Measurements from ENCODE around the gene HBG1. TPM values are rescaled to one million over a fixed set of nuclear protein-coding genes. Genes with fewer than 3 reads are reported as not detected.

HBG1 gene
- total RNA-seq, 4 donors from 2014 or later = not detected

DNA sequence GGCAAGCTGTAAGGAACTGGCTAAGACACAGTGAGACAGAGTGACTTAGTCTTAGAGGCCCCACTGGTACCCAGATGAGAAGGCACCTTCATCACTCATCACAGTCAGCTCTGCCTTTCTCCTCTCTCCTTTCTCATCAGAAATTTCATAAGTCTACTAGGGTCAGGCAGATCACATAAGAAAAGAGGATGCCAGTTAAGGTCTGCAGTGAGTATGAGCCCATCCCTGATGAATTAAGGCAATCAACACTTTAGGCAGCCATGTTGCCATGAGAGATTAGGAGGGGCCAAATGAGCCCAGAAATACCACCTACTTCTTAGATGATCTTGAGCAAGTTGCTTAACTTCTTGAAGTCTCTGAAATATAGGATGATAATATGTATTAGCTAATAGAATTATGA is 31.9 kb upstream of the HBG1 start:
- DNase-seq = no peak
- Histone ChIP-seq H3K27ac (no peak overlapping the region), H3K9me3 (no peaks in the 10 kb centered on the region), H3K36me3 (no peaks in the 10 kb centered on the region), H3K27me3 (no peaks in the 10 kb centered on the region), H3K4me3 (no peak overlapping the region), H3K4me1 (no peaks in the 10 kb centered on the region)
- TF ChIP-seq POLR2A (IDR thresholded peaks at IDR 0.05) (no peak), CTCF (IDR thresholded peaks at IDR 0.05) (no peak)

GRCh38 chr11:5280582-5281102 is 31.0 kb upstream of the HBG1 start:
- Histone ChIP-seq H3K9me3 (no peaks in the 10 kb centered on the region), H3K27ac (no peak overlapping the region), H3K27me3 (no peaks in the 10 kb centered on the region), H3K4me3 (no peak overlapping the region), H3K4me1 (no peaks in the 10 kb centered on the region), H3K36me3 (no peaks in the 10 kb centered on the region)
- DNase-seq = peak in 2 of 3 donors; percentile 16 to 49
- no peak for TF ChIP-seq CTCF (IDR thresholded peaks at IDR 0.05)
- TF ChIP-seq POLR2A (IDR thresholded peaks at IDR 0.05) = no peak

- H3K4me3 ChIP-seq = no peak overlapping the region
- TF ChIP-seq POLR2A (IDR thresholded peaks at IDR 0.05) (no peak), CTCF (IDR thresholded peaks at IDR 0.05) (no peak)
- H3K27me3 ChIP-seq = no peaks in the 10 kb centered on the region
- no peaks in the 10 kb centered on the region for H3K9me3 ChIP-seq
- DNase-seq = no peak
- no peaks in the 10 kb centered on the region for H3K4me1 ChIP-seq
- no peak overlapping the region for H3K27ac ChIP-seq
- no peaks in the 10 kb centered on the region for H3K36me3 ChIP-seq
Measured at GRCh38 chr11:5279471-5280090, 29.9 kb upstream of the HBG1 start.

GRCh38 chr11:5277807-5278382 is 28.2 kb upstream of the HBG1 start:
- H3K27me3 ChIP-seq = no peaks in the 10 kb centered on the region
- no peak for DNase-seq
- no peaks in the 10 kb centered on the region for H3K36me3 ChIP-seq
- TF ChIP-seq CTCF (IDR thresholded peaks at IDR 0.05) (no peak), POLR2A (IDR thresholded peaks at IDR 0.05) (no peak)
- H3K27ac ChIP-seq = no peak overlapping the region
- no peaks in the 10 kb centered on the region for H3K4me1 ChIP-seq
- H3K4me3 ChIP-seq = no peak overlapping the region
- no peaks in the 10 kb centered on the region for H3K9me3 ChIP-seq

DNA sequence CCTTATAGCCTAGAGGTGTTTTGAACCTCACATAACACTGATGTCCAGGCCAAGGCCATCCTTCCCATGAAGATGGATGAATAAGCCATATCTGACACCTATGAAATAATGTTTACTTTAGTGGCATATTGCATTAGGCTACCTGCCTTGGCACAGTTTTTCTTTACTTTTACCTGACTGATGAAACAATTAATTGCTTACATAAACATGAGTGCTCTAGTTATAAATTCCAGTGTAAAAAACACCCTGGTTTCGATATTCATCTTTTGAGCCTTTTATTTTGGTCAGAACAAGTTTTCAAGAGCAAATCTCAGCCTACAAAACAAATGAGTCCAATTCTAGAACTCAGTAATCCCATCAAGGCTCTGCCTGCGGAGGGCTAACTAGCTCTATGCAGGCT is 27.0 kb upstream of the HBG1 start:
- no peaks in the 10 kb centered on the region for H3K9me3 ChIP-seq
- no peaks in the 10 kb centered on the region for H3K4me1 ChIP-seq
- no peaks in the 10 kb centered on the region for H3K36me3 ChIP-seq
- no peak overlapping the region for H3K4me3 ChIP-seq
- H3K27me3 ChIP-seq = no peaks in the 10 kb centered on the region
- TF ChIP-seq CTCF (IDR thresholded peaks at IDR 0.05) (no peak), POLR2A (IDR thresholded peaks at IDR 0.05) (no peak)
- DNase-seq = no peak
- no peak overlapping the region for H3K27ac ChIP-seq
